Hematopoietic multipotent progenitor cell treated with erythropoietin and hydrocortisone succinate and interleukin-3 and kit ligand, for 15 days (in vitro differentiated cells): ENCODE measurements around the gene ARHGAP18.

Source experiments
- DNase-seq: peaks from one replicate; pipeline ENCODE4 v3.0.0-alpha.2; 2015; ENCODE audit warnings: low spot score

The ARHGAP18 gene

DNA sequence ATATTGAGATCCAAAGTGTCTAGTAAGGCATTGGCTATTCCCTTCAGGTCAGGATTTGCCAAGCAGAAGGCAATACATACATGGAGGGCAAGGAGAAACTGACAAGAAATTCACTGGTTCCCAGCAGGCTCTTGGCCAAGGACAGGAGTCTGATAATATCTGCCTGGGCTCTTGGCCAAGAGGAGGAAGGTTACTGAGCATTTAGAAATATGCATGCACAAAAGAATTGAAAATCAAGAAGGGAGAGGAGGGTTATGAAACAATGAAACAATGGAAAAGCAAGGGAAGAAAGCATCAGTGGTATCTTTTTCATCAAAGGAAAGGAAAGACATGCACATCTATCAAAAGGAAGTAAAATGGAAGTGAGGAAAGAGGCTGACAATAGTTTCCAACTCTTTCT lies 42.4 kb downstream of the ARHGAP18 start:
- DNase-seq, result peak; percentile 55

DNA sequence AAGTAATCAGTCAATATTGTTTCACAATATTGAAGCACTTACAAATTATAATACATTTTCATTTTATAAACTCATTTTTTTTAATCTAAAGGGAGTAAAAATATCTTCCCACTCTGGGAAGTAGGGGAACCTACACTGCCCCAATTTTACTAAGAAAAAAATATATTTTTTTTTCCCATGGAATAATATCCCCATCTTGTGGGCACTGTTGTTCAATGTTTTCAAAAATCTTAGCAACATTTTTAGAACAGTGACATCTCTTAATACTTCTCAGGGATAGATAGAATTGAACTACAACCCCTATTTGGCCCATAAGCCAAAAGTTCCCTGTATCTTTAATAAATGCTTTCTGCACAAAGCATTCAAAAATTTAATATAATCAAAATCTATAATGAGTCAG lies 42.9 kb downstream of the ARHGAP18 start:
- no peak for DNase-seq

DNA sequence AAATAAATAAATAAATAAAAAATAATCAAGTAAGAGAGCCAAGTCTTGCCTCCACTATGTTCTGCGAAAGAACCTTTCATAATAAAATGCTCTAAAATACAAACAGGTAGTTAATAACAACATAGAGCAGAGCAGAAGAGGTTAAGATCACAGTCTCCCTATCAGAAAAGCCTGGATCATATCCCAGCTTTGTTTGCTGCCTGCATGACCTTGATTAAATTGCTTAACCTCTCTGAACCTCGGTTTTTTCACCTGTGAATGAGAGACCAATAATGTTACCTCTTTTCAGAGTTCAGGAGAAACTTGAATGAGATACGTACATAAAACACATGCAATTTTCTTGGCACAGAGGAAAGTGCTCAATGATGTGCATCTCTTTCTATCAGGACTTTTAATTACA lies 44.4 kb downstream of the ARHGAP18 start:
- no peak for DNase-seq

DNA sequence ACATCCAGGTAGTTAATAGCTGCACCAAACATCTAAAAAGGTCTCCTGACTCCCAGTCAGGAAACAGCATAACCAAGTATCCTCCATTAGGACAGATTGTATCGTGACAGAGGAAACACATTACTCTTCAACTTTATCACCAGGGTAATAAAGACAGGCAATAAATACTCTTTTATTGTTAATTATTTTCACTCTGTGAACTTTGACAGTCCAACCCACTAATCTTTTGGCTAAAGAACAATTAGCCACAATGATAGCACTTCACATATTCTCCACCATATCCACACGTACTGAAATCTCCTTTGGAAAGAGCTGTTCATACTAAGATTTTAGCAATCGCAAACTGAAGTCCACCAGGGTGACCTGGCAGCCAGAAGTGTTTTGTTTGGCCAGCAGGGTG lies 46.4 kb downstream of the ARHGAP18 start:
- no peak for DNase-seq

DNA sequence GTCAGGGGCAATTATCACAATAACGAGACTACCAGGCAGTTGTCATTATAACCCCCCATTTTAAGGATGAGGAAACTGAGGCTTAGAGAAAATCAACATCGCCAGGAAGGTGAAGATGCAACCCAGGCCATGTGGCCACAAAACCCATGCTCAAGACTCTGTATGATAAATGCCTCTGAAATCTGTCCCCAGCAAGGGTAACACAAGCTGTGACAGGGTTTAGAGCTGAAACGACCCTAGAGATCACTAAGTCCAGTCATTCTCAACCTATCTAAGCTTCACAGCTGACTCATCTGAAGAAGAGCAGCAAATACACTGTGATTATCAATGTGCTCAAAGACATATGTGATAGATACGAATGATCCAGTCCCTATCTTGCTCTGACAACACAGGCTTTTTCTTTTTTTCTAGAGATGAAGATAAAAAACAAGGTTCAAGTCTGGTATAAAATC lies 47.0 kb downstream of the ARHGAP18 start:
- DNase-seq, result peak; percentile 35

DNA sequence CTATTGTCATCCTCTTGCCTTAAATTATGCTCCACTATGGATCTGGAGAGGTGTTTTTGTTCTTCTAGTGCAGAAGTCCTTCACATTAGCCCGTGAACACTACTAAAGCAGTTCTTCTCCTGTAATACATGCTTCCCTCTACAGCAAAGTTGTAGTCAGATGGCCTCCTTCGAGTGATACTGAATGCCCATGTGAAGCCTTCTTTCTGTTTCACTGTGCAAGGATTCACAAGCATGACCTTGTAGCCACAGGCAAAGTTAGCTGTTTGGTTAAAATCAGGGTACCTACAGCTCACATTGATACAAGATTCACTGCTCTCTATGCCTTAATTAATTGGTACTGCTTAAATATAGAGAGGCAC lies 47.6 kb downstream of the ARHGAP18 start:
- no peak for DNase-seq

DNA sequence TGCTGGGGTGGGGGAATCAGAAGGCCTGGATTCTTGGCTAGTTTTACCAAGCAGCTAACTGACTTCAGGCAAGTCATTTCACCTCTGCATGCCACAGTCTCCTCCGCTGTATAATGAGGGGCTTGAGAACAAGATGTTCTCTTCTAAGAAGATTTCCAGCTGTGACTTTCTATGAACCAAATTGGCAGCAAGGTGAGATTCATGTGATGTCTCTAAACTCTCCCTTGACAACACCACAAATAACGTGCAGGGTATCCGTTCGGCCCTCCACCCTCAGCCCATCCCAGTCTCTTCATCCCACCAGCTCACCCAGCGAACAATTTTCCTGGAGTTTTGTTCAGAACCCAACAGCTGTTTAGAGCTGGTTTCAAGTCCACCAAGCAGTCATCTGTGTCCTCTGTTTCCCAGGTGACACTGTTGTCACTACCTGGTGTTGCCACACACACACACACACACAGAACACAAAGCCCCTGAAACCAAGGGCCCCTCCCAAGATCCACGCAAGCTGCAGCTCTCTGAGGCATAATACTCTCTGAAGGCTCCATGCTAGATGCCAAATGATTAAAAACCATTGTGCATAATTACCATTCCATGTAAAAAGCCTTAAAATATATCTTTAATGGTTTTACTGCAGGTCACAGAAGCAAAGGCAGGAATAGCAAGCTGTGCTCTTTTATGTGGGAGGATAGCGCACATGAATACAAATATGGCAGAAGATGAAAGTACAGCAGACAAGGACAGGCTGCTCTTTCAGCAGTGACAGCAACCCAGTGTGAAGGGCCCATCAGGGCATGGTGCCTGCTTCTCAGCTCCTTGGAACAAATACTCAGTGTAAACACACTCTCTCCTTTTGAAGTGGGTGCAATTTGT lies 48.2 kb downstream of the ARHGAP18 start:
- no peak for DNase-seq

DNA sequence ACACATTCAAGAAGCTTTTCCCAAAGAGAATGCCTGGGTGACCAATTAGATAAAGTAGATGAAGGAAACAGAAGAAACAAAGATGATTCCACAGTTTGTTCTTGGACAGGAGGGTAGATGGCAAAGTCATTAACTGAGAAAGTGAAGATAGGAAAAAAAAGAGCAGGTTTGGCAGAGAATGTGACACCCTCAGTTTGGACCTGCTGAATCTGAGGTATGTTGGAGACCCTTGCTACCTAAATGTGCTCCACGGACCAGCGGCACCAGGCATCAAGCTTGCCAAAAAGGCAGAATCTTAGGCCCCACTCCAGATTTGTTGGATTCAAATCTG lies 49.7 kb downstream of the ARHGAP18 start:
- no peak for DNase-seq

DNA sequence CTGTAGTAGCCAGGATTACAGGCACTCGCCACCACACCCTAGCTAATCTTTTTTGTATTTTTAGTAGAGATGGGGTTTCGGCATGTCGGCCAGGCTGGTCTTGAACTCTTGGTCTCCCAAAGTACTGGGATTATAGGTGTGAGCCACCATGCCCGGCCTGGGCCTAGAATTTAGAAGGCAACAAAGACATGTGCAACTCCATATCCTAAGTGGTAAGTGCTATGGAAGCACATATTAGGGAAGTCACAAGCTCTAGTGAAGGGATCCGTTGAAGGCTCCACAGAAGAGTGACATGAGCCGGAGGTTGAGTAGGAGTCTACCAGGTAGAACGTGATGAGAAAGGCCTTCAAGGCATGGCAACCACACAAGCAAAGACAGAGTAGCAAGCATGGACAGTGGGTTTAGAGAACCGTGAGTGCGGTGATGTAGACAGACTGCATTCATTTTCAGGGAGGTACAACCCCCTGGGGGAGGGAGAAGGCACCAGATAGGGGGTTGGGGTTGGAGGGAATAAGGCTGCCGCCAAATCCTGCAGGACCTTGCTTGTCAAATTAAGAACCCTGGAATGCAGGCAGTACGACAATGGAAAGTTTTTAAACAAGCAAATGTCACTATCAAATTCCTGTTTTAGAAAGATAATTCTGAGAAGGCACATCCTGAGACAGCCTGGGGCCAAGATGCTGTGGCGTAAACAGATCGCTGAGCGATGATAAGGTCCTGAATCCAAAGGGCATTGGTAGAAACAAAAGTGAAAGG lies 50.2 kb downstream of the ARHGAP18 start:
- DNase-seq, result peak; percentile 37

DNA sequence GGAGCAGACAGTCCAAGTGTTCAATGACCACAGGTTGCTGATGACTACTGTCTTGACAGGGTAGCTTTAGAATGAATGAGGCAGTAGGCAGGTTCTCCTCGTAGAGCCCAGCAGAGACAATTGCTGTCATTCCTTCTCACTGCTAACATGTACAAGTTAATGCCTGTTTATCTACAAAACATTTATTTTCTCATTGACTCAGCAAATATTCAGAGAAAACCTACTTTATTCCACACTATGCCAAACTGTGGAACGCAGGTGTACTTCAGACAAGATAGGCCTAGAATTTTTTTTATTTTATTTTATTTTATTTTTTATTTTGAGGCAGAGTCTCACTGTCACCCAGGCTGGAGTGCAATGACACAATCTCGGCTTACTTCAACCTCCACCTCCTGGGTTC lies 50.8 kb downstream of the ARHGAP18 start:
- DNase-seq, result no peak

DNA sequence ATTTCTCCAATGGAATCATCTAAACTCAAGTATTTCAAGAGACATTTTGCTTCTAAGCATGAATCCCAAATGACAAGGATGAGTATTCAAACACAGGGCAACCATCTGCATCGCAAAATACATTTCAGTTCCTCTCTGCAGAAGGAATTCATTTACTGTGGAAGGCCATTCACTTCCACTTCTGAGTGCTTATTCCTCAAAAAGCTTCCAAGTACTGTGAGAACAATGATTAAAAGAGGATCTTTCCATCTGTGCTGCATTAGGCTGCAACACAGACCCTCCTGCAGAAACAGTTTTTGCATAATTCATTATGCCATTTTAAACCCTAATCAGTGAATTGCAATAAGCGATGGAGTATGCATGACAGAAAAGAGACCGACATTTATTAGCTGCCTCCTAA lies 52.5 kb downstream of the ARHGAP18 start:
- DNase-seq, result no peak

DNA sequence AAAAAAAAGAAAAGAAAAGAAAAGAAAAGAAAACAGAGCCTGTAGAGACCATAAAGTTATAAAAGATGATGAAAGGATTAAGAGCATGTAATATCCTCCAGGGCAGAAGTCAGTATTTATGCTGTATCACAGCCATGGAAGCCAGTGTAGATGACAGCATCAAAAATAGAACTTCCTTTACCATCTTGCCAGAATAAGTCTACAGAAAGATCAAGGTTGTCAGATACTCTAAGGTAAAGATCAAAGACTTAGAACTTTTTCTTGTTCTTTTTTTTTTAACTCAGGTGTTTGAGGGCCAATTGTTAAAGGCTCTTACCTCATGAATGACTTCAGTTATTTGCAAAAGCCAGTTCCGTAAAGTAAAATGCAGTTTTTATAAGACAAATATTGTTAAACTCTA lies 54.6 kb downstream of the ARHGAP18 start:
- DNase-seq, result no peak

DNA sequence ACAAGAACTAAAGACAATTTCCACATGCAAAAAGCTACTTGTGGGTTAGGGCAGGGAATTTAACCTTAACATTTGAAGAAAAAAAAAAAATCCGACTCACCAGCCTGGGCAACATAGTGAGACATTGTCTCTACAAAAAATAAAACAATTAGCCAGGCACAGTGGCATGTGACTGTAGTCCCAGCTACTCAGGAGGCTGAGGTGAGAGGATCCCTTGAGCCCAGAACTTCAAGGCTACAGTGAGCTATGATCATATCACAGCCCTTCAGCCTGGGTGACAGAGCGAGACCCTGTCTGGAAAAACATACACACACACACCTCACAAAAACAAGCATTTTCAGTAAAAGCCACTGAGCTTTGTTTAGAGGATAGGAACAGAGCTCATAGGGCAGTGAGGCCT lies 56.2 kb downstream of the ARHGAP18 start:
- no peak for DNase-seq

DNA sequence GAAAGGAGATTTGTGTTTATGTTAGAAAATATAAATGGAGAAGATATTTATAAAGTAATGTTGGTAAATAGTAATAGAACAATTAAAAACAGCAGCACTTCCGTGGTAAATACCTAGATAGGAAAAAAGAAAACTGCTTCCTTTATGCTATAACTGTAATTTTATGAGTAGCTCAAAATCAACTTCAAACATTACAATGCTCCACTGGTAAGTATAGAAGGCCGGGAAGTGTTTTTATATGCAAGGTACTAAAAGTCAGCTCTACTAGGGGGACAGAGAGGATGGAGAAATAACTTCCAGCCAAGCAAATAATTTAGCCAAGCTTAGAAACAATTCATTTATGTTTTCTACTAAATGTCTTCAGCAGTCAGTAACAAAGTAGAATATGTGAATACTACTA lies 56.7 kb downstream of the ARHGAP18 start:
- no peak for DNase-seq

DNA sequence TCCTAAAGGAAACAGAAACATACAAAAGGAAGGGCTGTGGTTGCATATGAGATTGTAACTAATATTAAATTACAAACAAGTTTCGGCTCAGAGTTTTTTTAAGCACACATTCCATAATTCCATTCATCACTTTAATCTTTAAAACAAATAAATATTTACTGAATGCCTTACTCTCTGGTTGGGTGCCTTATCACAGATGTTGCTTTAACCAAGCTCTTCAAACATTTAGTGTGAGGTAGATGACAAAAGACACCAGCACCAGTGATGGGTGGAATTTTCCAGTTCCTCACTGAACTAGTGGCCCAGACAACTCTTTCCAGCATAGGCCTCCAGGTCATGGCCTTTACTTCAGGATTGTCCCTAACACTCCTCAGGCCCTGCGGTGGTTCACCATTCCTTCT lies 58.7 kb downstream of the ARHGAP18 start:
- no peak for DNase-seq

DNA sequence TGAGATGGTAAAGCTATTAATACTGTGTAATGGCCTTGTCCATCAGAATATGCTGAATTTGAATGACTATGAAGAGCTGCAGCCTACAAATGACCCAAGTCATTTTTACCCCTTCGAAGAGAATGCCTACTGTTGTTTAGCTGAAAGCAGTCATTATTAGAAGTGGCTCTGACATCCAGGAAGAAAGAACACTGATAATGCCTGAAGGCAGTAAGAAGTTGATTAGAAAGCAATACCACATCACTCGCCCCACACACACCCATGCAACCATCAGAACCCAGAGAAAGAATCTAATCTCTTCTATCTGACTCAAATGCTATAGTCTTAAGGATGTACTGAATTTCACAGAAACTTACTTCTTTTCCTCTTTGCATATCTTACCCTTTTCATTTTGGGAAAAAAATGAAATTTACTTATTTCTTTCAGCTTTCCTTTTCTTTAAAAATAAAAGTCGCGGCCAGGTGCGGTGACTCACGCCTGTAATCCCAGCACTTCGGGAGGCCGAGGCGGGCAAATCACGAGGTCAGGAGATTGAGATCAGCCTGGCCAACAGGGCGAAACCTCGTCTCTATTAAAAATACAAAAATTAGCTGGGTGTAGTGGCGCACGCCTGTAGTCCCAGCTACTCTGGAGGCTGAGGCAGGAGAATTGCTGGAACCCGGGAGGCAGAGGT lies 61.0 kb downstream of the ARHGAP18 start:
- no peak for DNase-seq

DNA sequence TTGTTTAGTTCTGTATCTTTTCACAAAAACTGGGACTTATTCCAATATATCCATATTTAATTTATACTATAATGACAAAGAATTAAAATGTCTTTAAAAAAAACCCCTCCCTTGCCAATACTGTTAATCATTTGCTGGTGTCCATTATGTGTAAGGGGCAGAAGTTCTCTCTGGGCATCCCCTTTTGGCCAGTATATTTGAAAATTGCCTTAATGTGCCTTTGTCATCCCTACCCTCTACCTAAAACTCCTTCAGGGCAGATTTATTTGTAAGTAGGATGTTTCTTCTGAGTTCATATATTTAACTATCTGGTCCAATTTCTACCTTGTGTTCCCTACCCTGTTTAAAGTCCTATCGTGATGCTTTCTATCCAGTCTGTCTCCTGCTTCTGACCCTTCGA lies 62.9 kb downstream of the ARHGAP18 start:
- no peak for DNase-seq

DNA sequence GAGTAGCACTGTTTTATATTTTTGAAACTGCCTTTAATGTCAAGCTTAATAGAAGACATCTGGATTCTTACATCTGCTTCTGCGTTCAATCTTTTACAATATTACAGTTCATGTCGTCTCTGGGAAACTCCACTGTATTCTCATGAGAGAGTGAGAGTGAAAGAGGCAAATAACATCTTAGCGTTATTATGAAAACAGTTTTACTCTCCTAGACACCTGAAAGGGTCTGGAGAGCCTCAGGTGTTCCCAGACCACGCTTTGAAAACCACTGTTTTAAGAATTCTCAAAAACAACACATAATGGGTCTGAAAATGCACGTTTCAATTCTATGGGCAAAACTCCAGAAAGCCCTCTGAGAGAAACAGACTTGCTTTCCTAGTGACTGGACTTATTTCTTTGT lies 63.3 kb downstream of the ARHGAP18 start:
- DNase-seq, result no peak

DNA sequence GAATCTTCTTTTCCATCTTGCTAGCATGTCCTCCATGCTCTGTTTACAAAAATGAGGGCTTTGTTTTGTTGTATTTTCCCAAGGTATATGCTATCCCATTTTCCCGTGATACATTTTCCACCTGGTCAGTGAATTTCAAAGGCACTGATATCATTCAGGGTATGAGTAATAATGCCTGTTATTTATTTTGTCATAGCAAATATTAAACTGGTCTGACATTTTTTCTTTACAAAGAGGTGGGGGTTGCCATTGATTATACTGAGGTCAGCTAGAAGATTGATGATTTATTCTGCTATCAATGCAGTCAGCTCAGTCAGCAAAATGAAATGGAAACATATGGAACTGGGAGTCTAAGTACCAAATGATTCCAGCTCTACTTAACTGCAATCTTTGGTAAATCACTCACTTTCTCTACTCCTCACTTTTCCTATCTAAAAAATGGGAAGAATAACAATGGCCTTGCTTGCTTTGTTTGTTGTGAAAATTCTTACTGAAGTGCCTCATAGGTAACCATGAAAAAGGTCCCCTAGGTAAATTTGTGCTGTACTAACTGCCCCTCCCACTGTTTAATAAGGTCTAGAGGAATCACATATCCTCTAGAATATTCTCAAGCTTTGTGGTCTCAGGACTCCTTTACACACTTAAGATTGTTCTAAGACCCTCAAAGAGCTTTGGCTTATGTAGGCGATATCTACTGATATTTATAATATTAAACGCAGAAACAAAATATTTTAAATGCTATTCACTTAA lies 64.0 kb downstream of the ARHGAP18 start:
- DNase-seq, result no peak

DNA sequence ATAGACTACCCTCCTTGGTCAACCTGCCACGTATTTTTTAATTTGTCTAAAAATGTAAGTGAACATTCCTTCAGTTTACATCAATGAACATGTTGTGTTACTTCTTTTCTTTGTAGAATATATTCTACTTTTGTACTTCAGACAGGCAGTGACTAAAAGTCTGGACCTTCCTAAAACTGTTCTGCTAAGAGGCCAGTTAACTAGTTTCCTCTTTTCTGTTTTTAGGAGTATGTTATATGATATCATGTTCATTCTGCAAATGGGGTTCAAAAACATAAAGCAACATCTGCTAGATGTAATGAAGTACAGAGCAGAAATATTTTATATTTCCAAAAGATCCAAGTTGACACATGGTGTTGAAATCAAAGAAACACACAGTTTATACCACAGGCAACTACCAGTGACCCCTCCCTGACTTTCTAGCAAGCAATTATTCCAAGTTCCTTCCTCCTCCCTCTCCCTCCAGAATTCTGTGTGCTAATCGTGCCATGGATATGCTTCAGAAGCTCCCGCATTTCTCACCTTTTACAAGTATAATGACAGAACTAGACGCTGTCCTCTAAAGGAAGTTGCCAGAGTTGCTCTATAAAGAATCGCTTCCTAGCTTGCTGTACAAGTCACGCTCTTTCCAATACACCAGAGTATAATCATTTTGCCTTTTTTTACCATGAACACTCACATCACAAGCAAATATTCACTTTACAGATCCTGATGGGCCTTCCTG lies 64.7 kb downstream of the ARHGAP18 start:
- DNase-seq, result no peak

DNA sequence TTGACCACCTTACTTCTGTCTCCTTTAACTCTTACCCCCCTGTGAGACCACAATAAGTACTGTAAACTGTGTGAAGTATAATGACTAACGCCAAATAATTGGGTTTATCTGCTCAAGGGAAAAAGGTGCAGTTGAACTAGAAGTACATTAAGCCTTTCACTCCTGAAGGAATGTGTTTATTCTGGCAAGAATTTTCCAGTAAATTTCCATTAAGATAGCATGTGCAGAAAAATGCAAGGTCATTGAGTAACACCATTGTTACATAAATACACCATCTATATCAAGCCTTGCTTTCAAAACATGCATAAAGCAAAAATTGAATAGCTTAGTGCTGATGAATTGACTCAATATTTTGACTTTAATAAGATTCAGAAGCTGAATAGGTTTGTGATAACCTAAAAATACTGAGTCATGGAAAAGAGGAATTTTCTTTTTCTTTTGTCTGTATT lies 65.4 kb downstream of the ARHGAP18 start:
- DNase-seq, result no peak

DNA sequence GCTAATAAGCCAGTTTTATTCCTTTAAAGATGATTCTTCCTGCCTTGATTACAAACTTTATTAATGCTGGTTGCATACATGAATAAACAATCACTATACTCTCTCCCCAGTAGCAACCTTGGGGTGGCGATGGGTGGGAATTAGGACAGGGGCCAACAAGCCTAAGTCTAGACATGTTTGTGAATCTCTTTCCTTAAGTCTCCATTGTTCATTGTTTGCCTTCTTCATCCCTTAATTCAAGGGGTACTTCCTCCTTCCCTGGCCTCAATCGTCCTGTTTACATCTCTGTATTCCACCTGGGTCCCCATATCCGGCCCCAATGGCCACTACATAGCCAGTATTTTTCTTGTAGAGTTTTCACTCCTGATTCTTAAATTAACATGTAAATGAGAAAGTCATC lies 66.0 kb downstream of the ARHGAP18 start:
- DNase-seq, result no peak
